ENCODE measurements around the gene APCDD1L. TPM values are rescaled to one million over a fixed set of nuclear protein-coding genes. Genes with fewer than 3 reads are reported as not detected.
A peak's percentile ranks its signal among the peaks of the same experiment; 100 is the strongest.
"Not testable (repeated sequence)": the region's sequence is repeated elsewhere in the genome, so short reads cannot be mapped to it uniquely, and the experiment has no call there.

APCDD1L gene
- total RNA-seq, 6 donors from 2014 or later, result 0.13 TPM; not detected in 5

GRCh38 chr20:58420798-58421496, 94.3 kb downstream of the APCDD1L start:
- no peak overlapping the region for H3K4me3 ChIP-seq

GRCh38 chr20:58418949-58419748, 96.0 kb downstream of the APCDD1L start:
- WGBS, 2 donors, result 70 to 76% methylated on average over 5 of the region's 5 CpGs
- no peak for ATAC-seq (ENCODE audit: low FRiP score in 2 of 2)
- DNase-seq, result no peak
- Histone ChIP-seq H3K4me3 (no peak overlapping the region), H3K4me1 (peaks cover 16 to 26% (median 20%) of the 10 kb centered on the region in 4 donors), H3K27me3 (no peaks in the 10 kb centered on the region), H3K9me3 (no peaks in the 10 kb centered on the region), H3K27ac (no peak overlapping the region), H3K36me3 (peaks cover 0 to 16% (median 3%) of the 10 kb centered on the region in 4 donors)
- TF ChIP-seq POLR2A (IDR thresholded peaks at IDR 0.05), result no peak
- TF ChIP-seq CTCF (IDR thresholded peaks at IDR 0.05), result no peak
- TF ChIP-seq EP300 (IDR thresholded peaks at IDR 0.05), result no peak
- no peak for TF ChIP-seq POLR2AphosphoS5 (IDR thresholded peaks at IDR 0.05)

More at GRCh38 chr20:58420798-58421496, 94.3 kb downstream of the APCDD1L start:
- ATAC-seq (ENCODE audit: low FRiP score in 2 of 2) (peak in 1 of 2 donors; percentile 34), DNase-seq (no peak)
- Histone ChIP-seq H3K27me3 (no peaks in the 10 kb centered on the region), H3K36me3 (peaks cover 0 to 16% (median 3%) of the 10 kb centered on the region in 4 donors), H3K9me3 (no peaks in the 10 kb centered on the region), H3K4me1 (peaks cover 12 to 26% (median 15%) of the 10 kb centered on the region in 4 donors), H3K27ac (no peak overlapping the region)
- WGBS, 2 donors, result 73 to 78% methylated on average over 5 of the region's 5 CpGs
- TF ChIP-seq POLR2A (IDR thresholded peaks at IDR 0.05) (no peak), CTCF (IDR thresholded peaks at IDR 0.05) (no peak), POLR2AphosphoS5 (IDR thresholded peaks at IDR 0.05) (no peak), EP300 (IDR thresholded peaks at IDR 0.05) (no peak)

- H3K4me3 ChIP-seq, result no peak overlapping the region
- H3K9me3 ChIP-seq, result no peaks in the 10 kb centered on the region
- ATAC-seq (ENCODE audit: low FRiP score in 2 of 2) (no peak), DNase-seq (no peak)
- no peak for TF ChIP-seq POLR2A (IDR thresholded peaks at IDR 0.05)
- 93 to 98% methylated on average over 3 of the region's 3 CpGs for WGBS, 2 donors
- no peaks in the 10 kb centered on the region for H3K27me3 ChIP-seq
- H3K4me1 ChIP-seq, result peaks cover 10 to 26% (median 19%) of the 10 kb centered on the region in 4 donors
- peak overlapping the region in 2 of 4 donors; percentile 17 to 63 for H3K27ac ChIP-seq
- peaks cover 0 to 16% (median 3%) of the 10 kb centered on the region in 4 donors for H3K36me3 ChIP-seq
These were observed 97.8 kb downstream of the APCDD1L start for GRCh38 chr20:58417438-58417837.

GRCh38 chr20:58416835-58417234, 98.4 kb downstream of the APCDD1L start:
- H3K9me3 ChIP-seq, result no peaks in the 10 kb centered on the region
- no peak overlapping the region for H3K4me3 ChIP-seq
- peak overlapping the region in 2 of 4 donors; percentile 17 to 63 for H3K27ac ChIP-seq
- no peak for ATAC-seq (ENCODE audit: low FRiP score in 2 of 2)
- no peak for TF ChIP-seq POLR2A (IDR thresholded peaks at IDR 0.05)
- TF ChIP-seq EP300 (IDR thresholded peaks at IDR 0.05), result no peak
- no peak for TF ChIP-seq POLR2AphosphoS5 (IDR thresholded peaks at IDR 0.05)
- no peak for TF ChIP-seq CTCF (IDR thresholded peaks at IDR 0.05)
- H3K4me1 ChIP-seq, result peaks cover 10 to 26% (median 19%) of the 10 kb centered on the region in 4 donors
- peaks cover 0 to 16% (median 3%) of the 10 kb centered on the region in 4 donors for H3K36me3 ChIP-seq
- DNase-seq, result no peak
- whole genome bisulfite sequencing, 2 donors, result 41 to 54% methylated on average over 2 of the region's 2 CpGs
- no peaks in the 10 kb centered on the region for H3K27me3 ChIP-seq

GRCh38 chr20:58416057-58416456, 99.1 kb downstream of the APCDD1L start:
- H3K27me3 ChIP-seq, result no peaks in the 10 kb centered on the region
- H3K27ac ChIP-seq, result peak overlapping the region in 1 of 4 donors; percentile 63
- no peak for ATAC-seq (ENCODE audit: low FRiP score in 2 of 2)
- WGBS, 2 donors, result 65 to 87% methylated on average over 1 of the region's 1 CpG
- no peak overlapping the region for H3K4me3 ChIP-seq
- TF ChIP-seq EP300 (IDR thresholded peaks at IDR 0.05) (no peak), CTCF (IDR thresholded peaks at IDR 0.05) (no peak), POLR2AphosphoS5 (IDR thresholded peaks at IDR 0.05) (no peak), POLR2A (IDR thresholded peaks at IDR 0.05) (no peak)
- H3K4me1 ChIP-seq, result peaks cover 10 to 26% (median 19%) of the 10 kb centered on the region in 4 donors
- peaks cover 0 to 16% (median 3%) of the 10 kb centered on the region in 4 donors for H3K36me3 ChIP-seq
- H3K9me3 ChIP-seq, result no peaks in the 10 kb centered on the region
- DNase-seq, result no peak

- Histone ChIP-seq H3K4me1 (peaks cover 15 to 34% (median 23%) of the 10 kb centered on the region in 4 donors), H3K36me3 (peaks cover 0 to 14% (median 1%) of the 10 kb centered on the region in 4 donors)
- not testable (repeated sequence) for H3K27me3 ChIP-seq; H3K4me3 ChIP-seq; H3K9me3 ChIP-seq; H3K27ac ChIP-seq; ATAC-seq (ENCODE audit: low FRiP score in 2 of 2)
- DNase-seq, result peak in 1 of 2 donors; percentile 83
- WGBS, 2 donors, result 97 to 99% methylated on average over 10 to 24 of the region's 26 CpGs
These were observed 100.4 kb downstream of the APCDD1L start for GRCh38 chr20:58414786-58415185.

GRCh38 chr20:58414216-58414615, 101.0 kb downstream of the APCDD1L start:
- ATAC-seq (ENCODE audit: low FRiP score in 2 of 2); H3K36me3 ChIP-seq; H3K4me3 ChIP-seq; H3K27me3 ChIP-seq; H3K9me3 ChIP-seq; H3K27ac ChIP-seq: not testable (repeated sequence)
- peaks cover 19 to 38% (median 28%) of the 10 kb centered on the region in 4 donors for H3K4me1 ChIP-seq
- no CpG with 5 or more reads among the region's 35 CpGs for WGBS, 2 donors
- DNase-seq, result peak in 1 of 2 donors; percentile 66

Measured in upper lobe of left lung (tissue), 6 donors.